AML-193 (cell line): ENCODE results near the gene NUMA1.

Experiments used
- DNase-seq, 2 experiments: peaks; one replicate each; lab custom pipeline; 2025; lab: John Stamatoyannopoulos, UW

Gene NUMA1

DNA sequence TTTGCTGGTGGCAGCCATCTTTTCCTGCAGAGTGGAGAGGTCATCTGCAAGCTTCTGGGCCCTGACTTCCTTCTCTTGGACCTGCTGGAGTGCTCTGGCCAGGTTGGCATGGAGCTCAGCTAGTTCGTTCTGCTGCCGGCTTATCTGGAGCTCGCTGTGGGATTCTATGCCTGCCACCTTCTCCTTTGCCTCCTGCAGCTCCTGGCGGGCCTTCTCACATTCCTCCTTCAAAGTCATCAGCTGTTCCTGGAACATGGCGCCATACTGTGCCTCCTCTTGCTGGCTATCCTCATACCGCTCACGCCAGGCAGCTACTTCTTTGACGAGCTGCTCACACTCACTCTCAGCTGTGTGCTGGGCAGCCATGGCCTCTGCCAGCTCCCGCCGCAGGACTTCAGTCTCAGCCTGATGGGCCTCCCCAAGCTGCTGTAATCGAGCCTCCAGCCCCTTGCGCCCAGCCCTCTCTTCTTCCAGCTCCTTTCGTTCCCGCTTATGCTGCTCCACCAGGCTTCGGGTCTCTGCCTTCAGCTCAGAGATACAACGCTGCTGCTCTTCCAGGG lies 65.5 kb downstream of the NUMA1 start:
- DNase-seq: no peak

DNA sequence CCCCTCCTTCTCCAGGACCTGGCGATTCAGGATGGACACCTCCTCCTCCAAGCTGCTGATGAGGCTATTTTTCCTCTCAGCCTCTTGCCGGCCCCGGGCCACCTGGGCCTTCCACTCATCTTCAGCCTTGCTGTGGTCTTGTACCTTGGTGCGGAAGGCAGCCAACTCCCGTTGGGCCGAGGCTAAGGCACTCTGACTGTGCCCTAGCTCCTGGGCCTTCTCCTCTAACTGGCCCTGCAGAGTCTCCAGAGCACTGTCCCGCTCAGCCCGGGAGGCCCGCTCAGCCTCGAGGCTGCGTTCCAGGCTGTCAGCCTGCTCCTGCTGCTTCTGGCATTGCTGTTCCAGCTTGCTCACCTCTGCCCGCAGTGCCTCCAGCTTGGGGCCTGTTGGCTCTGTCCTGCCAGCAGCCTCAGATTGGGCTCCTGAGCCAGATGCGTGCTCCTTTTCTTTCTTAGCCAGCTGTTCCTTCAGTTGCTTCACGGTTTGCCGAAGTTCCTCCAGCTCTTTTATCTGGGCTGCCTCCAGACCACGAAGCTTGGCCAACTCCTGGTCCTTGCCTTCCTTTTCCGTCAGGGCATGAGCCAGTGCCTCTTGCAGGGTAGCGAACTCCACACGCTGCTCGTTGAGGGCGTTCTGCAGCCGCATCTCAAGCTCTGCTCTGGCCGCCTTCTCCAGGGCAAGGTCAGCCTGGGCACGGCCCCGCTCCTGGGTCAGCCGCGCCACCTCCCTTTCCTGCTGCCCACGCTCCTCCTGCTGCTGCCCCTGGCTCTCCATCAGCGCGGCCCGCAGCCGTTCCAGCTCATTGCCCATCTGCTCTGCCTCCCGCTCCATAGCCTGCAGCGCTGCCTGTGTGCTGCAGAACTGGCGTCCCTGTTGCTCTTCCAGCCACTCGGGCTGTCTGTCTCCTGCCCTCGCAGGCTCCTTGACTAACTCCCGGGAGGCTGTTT lies 66.3 kb downstream of the NUMA1 start:
- no peak for DNase-seq

DNA sequence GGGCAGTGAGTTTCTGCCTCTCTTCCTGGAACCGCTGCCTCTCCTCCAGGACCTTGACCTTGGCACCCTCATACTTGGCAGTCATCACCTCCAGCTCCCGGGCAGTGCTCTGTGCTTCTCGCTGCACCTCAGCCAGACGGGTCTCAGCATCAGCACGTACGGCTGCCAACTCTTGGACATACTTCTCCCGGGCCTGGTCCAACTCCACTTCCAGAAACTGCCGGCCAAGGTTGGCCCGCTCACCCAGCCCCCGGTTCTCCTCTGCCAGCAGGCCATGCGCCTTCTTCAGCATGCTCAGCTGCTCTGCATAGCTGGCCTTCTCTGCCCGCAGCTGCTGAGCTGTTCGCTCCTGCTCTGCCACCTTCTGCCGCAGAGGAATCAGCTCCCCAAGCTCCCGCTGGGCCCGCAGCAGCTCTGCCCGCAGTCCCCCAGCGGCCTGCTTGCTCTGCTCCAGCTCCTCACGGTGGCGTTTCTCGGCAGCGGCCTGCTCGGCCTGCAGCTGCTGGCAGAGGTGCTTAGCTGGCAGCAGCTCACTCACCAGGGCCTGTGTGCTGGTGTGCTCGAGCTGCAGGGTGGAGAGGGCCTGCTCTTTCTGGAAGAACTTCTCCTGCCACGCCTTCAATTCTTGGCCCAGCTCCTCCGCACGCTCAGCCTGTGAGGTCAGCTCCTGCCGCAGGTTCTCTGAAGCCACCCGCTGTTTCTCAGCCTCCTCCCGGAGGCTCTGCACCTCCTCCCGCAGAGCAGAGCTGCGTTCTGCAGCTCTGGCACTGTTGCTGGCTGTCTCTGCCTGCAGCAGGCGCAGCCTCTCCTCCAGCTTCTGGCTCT lies 67.2 kb downstream of the NUMA1 start:
- DNase-seq: no peak

DNA sequence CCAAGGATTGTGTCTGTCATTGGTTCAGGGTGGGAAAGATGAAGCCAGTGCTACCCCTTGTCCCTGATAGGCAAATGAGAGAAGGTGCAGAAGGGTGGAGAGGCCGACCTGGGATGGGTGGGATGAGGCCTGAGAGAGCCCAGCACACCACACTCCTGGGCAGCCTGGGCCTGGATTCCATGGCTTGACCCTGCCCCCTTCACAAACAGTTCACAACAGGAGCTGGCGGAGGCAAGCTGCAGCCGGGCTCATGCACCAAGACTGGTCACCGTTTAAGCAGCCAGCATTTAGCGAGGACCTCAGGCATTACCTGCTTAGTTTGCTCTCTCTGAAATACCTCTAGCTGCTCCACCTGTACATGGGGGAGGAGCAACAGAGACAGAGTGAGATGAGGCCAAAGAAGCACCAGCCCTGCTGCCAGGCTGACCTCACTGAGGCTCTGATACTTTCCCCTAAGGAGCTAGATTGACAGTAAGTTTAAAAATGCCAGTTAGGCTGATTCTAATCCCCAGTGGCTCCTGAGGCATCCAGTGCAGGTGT lies 68.2 kb downstream of the NUMA1 start:
- no peak for DNase-seq

DNA sequence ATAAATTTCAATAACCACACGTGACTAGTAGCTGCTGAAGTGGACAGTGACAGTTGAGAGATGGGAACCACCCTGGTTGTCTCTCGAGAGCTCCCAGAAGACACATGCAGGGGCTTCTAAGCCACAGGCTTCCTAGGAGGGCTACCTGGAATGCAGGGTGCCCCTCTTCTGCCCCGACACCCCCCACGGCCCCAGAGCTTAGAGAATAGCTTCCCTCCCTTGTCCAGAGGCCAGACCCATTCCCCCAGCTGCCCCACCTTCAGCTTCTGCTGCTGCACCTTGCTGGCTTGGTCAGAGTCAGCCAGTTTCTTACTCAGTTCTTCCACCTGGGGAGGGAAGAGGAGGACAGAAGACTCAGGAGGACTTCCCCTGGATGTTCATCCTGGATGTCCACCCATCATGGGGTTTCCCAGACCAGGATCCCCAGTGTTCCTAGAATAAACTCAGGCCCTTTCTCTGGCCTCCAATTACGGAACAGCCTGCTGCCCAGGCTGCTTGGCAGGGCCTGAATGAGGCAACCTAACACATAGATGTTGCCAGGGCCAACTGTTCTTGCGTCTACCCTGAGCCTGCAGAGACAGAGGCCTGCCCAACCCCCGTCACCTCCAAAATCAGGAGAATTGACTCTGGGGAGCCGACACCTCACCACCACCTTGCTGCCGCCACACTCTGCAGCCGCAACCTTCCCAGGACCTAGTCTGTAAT lies 69.7 kb downstream of the NUMA1 start:
- no peak for DNase-seq

DNA sequence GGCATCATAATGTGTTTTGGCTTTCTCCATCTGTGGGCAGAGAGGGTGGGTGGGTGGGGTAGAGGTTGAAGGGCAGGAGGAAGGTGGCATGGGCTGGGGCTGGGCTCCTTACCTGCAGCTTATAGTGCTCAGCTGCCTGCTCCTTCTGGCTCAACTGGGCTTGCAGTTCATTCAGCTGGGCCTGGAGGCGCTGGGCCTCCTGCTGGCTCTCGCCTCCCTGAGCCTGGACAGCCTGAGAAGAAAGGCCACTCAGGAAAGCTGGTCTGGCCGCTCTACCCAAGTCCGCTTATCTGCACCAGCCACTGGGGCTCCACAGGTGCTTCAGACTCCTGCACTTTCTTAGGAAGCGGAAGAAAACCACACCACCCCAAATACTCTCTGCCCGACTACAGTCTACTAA lies 71.2 kb downstream of the NUMA1 start:
- DNase-seq: no peak

DNA sequence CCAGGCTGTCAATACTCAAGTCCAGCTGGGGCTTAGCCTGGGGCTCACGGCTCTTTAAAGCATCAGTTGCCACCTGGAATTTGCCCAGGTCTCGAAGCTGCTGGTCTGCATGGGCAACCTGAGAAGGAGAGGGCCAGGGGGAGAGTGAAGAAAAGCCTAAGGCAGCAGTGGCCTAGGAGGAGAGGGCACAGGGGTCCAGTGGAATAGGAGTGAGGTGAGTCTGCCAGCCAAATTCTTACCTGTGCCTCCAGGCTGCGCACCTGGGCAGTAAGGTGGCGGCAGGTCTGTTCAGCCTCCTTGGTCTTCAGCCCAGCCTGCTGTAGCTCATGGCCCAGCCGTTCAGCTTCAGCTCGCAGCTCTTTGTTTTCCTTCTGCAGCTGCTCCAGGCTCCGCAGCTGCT lies 71.6 kb downstream of the NUMA1 start:
- DNase-seq: no peak

DNA sequence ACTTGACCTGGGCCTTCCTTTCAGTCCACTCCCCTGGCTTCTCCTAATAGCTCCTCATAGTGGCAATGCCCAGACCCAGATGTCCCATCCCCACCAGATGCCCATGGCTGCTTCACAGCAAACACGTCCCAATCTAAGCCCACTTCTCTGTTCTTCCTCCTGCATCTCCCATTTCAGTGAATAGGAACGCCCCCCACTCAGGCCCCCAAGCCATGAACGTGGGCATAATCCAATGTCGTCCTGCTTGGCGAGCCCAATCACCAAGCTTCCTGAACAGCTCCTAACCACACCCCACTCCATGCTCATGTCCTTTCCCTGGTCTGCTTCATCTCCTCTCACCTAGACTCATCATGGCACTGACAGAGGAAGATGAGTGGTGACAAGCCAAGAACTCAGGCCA lies 72.8 kb downstream of the NUMA1 start:
- no peak for DNase-seq

DNA sequence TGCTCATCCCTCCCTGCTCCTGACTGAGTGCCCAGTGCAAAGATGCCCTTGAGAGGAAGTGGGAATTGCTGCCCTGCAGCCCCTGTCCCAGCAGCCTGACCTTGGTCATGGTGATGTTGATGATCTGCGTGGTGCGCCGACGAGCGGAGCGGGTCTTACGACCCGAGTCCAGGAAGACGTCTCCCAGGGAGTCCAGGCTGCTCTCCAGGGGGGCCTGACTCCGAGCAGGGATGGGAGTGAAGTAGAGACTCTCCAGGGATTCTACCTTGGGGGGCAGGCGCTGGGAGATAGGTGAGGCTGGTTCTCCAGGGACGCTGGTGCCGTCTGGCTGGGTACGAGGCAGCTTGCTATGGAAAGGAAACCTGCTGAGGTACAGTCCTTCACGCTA lies 73.3 kb downstream of the NUMA1 start:
- no peak for DNase-seq

DNA sequence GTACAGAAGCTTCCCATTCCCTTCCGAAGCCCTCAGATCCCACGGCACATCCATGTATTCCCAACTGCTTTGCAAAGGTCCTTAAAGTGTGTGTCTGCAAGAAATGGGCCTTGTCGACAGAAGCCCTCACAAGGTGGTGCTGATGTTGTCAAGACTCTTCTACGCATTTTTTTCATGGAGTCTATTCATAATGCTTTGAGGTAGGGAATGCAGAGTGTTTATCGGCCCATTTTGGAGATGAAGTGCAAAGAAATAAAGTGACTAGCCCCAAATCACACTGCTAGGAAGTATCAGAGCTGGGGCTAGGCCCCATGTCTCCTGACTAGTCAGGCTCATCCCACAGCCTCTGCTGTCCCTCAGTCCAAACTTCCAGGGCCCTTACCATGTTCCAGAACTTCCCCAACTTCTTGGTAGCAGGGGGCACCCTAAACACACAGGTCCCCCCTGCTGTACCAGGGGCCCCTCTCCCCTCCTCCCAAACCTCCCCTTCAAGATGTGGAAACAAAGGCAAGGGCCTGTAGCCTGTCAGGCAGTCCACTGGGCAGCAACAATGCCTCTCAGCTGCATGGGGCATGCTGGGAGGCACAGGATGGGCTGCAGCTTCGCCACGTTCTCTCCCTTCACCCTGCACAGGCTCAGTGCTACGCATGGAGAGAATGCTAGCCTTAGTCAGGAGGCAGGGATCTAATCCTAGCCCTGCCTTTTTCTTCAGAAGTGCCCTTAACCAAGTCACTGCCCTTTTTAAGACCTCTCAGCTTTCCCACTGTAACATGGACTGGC lies 73.8 kb downstream of the NUMA1 start:
- DNase-seq: no peak

DNA sequence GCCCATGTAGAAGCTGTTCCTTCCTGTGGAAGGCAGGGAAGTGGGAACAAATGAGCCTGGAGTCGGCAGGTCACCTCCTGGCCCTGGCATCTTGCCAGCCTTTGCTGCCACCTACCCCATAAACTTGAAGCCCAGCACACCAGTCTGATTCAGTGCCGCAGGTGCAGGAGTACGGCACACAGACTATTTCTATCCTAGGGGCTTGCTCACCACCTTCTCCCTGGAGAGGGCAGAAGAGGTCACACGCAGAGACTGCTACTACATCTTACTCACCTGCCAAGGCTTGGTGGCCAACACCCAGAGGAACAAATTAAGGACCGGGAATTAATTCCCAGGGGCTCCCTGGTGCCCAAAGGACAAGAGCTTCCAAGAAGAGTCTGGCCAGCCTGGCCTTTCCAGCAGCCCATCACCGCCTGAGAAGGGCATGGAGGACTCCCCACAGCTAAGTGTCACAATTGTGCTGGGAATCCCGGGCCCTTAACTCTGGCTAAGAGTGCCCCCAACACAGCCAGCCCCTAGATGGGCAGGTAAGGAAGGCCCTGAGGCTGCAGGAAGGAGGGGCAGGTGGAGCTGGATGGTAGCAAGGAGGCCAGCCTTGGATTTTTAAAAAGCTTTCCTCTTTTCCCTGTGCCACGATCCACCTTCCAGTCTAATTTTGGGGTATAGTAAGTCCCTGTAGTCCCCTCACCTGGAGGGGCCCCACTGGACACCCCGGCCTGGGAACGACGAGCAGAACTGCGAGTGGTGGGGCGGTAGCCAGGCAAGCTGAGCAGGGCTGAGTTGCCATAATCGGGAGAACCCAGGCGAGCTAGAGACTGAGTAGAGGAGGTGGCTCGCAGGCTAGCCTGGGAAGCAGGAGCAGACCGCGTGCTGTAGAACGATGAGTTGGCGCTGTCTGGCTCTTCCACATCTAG lies 74.7 kb downstream of the NUMA1 start:
- no peak for DNase-seq

DNA sequence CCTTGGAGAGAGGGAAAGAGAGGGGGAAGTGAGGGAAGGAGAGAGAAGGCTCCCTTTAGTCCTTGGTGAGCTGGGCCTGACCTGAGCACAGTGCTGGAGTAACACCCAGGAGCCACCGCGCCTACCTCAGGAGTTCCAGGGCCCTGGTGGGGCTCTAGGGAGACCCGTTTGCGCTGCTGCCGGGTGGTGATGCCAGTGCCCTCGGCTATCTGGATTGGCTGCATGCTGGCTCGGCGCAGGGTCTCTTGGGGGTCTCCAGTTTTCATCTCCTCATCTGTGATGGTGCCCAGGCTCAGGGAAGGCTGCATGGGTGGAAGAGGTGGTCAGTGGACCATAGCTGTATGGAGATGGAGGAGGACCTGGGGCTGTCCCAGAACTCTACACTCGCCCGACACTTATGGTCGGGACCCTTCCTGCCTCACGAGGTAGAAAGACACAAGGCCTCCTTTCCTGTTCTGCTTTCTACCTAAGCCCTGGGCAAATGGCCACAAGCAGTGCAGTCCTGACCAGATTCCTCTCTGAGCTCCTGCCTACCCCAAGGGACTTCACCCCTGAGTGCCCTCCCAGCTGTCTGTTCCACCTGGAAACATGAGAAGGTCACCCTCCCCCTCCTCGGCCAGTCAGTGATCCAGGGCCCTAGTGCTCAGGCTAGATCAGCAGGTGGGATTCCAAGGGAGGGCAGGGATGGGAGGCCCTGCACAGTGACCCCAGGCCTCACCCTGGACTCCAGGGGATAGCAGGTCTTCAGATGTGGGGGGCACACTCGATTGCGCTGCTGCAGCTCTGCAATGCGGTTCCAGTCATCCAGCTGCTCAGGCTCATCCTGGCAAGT lies 75.6 kb downstream of the NUMA1 start:
- no peak for DNase-seq

DNA sequence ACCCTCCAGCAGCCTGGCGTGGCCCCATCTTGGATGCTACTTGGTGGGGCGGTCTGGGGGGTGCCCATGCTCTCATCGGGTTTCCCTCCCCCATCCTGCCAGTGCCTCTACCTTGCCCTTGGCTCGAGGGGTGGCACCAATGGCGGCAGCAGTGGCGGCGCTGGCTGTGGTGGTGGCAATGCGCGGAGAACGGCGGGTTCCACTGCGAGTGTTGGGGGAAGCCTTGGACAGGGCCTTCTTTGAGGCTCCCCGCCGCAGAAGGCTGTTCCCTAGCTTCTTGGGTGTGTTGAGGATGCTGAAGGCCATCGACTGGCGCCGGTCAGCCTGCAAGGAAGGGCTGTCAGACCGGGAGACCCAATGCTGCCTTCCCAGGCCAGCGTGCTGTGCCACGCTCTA lies 76.6 kb downstream of the NUMA1 start:
- DNase-seq: no peak

DNA sequence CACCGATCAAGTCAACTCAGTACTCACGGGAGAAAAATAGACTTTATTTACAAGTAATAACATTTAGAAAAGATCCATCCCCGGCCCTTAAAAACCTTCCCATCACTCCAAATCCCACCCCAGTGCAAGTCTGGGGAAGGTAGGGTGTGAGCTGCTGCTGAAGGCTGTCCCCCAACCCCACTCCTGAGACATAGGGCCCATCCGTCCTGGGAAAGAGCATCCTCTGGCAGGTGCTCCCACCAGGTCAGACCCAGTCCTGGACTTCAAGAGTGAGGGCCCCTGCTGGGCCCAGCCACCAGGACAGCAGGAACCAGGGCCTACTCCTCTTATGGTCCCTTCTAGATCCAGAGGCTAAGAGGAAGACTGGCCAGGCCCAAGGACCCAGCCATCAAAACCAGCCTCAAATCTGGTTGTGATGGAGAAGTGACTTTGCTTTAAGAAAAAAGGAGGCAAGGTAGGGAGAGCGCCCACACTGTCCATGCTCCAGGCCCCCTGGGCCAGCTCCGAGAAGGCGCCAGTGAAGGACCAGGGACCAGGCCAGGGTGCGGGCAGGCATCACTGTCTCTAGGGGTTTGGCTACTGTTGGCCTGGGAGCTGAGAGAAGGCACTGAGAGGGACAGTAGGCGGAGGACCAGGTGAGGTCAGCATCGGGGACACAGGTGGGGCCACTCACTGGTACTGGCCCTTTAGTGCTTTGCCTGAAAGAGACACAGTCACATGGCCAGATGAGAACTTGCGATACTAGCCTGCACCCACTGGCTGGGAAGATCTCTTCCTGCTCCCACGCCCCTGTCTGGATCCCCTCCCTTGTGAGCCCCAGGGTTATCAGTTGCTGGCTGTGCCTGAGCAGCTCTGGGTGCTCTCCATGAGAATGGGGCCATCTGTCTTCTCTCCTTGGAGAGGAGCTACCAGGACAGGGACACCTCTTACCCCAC lies 77.2 kb downstream of the NUMA1 start:
- DNase-seq: no peak

DNA sequence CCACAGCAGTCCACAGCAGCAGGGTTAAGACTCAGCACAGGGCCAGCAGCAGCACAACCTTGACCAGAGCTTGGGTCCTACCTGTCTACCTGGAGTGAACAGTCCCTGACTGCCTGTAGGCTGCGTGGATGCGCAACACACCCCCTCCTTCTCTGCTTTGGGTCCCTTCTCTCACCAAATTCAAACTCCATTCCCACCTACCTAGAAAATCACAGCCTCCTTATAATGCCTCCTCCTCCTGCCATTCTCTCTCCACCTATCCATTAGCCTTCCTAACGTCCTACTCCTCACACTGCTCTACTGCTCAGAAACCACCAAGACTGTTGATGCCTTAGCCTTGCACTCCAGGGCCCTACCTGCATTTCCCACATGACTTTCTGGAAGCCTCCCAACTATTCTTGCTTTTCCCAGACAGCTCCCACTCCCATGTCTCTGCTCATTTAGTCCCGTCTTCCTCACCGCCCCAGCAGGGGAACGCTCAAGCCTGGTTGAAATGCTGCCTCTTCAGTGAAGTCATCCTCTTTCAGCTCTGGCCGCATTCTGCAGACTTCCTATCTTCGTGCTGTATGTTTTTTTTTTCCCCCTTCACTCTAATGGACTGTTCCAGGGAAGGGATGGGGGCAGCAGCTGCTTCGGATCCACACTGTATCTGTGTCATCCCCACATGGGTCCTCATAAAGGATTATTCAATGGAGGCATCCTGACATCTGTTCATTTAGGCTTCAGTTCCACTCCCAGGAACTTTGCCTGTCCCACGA lies 78.3 kb downstream of the NUMA1 start:
- DNase-seq: no peak

DNA sequence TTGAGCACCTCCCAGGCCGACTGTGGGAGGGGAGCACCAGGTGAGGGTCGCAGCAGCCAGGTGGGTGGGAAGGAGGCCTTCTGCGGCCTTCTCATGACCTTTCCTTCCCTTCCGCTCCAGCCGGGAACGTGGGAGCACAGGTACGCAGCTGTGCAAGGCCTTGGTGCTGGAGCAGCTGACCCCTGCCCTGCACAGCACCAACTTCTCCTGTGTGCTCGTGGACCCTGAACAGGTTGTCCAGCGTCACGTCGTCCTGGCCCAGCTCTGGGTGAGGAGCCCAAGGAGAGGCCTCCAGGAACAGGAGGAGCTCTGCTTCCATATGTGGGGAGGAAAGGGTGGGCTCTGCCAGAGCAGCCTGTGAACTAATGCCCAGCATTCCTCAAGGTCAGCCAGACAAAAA lies 79.1 kb downstream of the NUMA1 start:
- DNase-seq: no peak

DNA sequence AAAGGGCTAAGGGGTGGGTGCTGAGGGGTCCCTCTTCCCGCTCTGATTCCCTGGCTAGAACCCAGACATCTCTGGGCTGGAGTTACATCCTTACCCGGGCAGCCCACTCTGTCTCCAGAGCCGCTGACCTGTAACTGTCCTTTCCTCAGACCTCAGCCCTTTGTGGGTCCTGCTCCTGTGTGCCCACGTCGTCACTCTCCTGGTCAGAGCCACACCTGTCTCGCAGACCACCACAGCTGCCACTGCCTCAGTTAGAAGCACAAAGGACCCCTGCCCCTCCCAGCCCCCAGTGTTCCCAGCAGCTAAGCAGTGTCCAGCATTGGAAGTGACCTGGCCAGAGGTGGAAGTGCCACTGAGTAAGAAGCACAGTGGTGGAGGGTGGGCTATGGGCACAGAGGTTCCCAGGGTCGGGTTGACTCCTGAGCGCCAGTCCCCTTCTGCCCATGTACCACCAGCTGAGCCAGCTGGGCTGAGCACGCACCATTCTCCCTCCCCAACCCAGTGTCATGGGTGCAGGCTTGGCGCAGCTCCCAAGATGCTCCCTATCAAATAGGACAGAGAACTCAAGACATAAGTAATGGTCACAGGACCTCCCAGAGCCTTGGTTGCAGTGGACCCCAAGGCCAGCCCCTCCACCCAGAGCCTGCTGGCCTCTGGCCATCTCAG lies 80.0 kb downstream of the NUMA1 start:
- no peak for DNase-seq
